ENCODE measurements around the gene SDHAF3. TPM values are rescaled to one million over a fixed set of nuclear protein-coding genes. Genes with fewer than 3 reads are reported as not detected.
"Not testable (repeated sequence)": the region's sequence is repeated elsewhere in the genome, so short reads cannot be mapped to it uniquely, and the experiment has no call there.

Gene SDHAF3
- total RNA-seq, 3 donors from 2014 or later, result 11.7 to 23.2 (median 17.1) TPM

DNA sequence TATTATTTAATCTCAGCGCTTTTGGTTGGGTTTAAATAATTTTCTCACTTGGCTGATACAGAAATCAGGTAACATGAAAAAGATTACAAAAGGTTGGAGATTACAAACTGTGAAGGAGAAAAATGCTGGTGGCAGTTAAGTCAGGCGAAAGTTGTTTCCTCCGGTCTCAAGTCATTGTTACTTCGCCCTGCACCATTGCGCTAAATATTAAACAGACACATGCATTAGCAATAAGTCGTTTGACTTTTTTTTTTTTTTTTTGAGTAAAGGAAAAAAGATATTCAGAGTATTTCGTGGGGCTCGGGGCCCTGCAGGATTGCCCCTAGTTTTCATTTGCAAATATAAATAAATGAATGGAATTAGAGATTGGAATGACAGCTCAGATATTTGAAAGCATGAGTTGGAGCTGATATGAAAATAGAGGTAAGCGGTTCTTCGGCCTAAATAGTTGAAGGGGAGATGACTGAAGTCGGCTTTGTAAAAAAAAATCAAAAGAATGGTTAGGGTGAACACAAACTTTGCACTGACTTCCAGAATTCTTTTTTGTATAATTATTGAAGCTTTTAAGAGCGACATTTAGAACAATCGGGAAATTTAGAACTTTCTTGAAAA, 914 bp downstream of the SDHAF3 start:
- Histone ChIP-seq H3K4me3 (no peak overlapping the region), H3K9me3 (no peaks in the 10 kb centered on the region), H3K4me1 (ENCODE audit: low read depth) (peaks cover 6% of the 10 kb centered on the region), H3K36me3 (ENCODE audit: low read depth) (no peaks in the 10 kb centered on the region)
- intact Hi-C loops (cut with DNase I, micrococcal nuclease), result no loop called here
- TF ChIP-seq, protein P1, sequence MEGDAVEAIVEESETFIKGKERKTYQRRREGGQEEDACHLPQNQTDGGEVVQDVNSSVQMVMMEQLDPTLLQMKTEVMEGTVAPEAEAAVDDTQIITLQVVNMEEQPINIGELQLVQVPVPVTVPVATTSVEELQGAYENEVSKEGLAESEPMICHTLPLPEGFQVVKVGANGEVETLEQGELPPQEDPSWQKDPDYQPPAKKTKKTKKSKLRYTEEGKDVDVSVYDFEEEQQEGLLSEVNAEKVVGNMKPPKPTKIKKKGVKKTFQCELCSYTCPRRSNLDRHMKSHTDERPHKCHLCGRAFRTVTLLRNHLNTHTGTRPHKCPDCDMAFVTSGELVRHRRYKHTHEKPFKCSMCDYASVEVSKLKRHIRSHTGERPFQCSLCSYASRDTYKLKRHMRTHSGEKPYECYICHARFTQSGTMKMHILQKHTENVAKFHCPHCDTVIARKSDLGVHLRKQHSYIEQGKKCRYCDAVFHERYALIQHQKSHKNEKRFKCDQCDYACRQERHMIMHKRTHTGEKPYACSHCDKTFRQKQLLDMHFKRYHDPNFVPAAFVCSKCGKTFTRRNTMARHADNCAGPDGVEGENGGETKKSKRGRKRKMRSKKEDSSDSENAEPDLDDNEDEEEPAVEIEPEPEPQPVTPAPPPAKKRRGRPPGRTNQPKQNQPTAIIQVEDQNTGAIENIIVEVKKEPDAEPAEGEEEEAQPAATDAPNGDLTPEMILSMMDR (IDR thresholded peaks at IDR 0.05), result no peak
- DNase-seq, result peak in 1 of 3 donors; percentile 9
- ATAC-seq, result no peak

DNA sequence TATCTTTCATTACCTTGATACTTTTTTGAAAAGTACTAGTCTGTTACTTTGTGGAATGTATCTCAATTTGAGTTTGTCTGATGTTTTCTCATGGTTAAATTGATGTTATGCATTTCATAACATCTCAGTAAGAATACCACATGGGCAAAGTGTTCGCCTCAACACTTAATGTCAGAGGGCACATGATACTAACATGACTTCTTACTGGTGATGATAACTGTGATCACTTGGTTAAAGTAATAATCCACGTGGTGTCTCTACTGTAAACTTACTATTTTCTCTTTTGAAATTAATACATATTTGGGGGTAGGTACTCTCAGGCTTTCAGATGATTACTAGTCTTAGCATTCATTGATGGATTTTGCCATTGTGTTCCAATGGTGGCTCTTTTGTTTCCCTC, 2.2 kb downstream of the SDHAF3 start:
- Histone ChIP-seq H3K4me1 (ENCODE audit: low read depth) (peaks cover 6% of the 10 kb centered on the region), H3K4me3 (no peak overlapping the region), H3K36me3 (ENCODE audit: low read depth) (no peaks in the 10 kb centered on the region), H3K9me3 (no peaks in the 10 kb centered on the region)
- intact Hi-C loops (cut with DNase I, micrococcal nuclease), result no loop called here
- DNase-seq (no peak), ATAC-seq (no peak)
- TF ChIP-seq, protein P1 (IDR thresholded peaks at IDR 0.05), result no peak

DNA sequence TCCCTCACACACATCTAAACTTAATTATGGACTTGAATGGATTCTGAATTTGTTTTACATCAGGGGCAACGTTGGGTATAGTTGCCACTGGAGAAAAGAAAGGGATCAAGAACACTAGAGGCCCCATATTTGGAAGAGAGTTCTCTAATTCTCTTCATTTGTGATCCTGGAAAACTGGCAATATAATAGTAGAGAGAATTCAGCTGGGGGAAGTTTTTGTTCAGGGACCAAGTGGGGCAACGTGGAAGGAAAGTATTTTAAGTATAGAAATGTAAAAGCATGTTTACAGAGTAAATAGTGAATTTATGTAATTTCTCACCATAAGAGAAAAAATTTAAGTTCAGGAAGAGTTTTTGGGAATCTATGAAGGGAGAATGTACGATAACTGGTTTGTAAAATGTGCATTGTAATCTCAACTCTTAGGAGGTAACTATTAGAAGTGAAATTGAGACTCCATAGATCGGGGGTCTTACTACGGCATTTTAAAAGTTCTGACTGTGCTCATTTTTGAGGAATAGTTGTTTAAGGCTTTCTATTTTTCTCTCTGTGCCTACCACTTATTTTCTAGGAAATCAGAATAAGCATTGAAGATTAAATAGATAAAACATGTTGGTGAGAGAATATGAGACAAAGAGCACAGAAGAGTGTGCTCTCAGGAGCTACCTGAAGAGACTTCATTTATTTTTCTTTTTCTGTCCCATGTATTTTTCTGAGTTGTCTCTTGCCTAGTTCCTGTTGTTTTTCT, 3.4 kb downstream of the SDHAF3 start:
- TF ChIP-seq, protein P1 (IDR thresholded peaks at IDR 0.05), result no peak
- intact Hi-C loops (cut with DNase I, micrococcal nuclease), result no loop called here
- Histone ChIP-seq H3K36me3 (ENCODE audit: low read depth) (no peaks in the 10 kb centered on the region), H3K4me3 (no peak overlapping the region), H3K9me3 (no peaks in the 10 kb centered on the region), H3K4me1 (ENCODE audit: low read depth) (peaks cover 6% of the 10 kb centered on the region)
- no peak for DNase-seq
- no peak for ATAC-seq

DNA sequence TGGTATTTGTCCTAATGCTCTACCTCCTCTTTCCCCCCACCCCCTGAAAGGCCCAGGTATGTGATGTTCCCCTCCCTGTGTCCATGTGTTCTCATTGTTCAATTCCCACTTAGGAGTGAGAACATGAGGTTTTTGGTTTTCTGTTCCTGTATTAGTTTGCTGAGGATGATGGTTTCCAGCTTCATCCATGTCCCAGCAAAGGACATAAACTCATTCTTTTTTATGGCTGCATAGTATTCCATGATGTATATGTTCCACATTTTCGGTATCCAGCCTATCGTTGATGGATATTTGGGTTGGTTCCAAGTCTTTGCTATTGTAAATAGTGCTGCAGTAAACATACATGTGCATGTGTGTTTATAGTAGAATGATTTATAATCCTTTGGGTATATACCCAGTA, 5.6 kb downstream of the SDHAF3 start:
- H3K4me1 ChIP-seq (ENCODE audit: low read depth); H3K4me3 ChIP-seq; H3K36me3 ChIP-seq (ENCODE audit: low read depth); DNase-seq; ATAC-seq; H3K9me3 ChIP-seq; intact Hi-C loops (cut with DNase I, micrococcal nuclease): not testable (repeated sequence)

DNA sequence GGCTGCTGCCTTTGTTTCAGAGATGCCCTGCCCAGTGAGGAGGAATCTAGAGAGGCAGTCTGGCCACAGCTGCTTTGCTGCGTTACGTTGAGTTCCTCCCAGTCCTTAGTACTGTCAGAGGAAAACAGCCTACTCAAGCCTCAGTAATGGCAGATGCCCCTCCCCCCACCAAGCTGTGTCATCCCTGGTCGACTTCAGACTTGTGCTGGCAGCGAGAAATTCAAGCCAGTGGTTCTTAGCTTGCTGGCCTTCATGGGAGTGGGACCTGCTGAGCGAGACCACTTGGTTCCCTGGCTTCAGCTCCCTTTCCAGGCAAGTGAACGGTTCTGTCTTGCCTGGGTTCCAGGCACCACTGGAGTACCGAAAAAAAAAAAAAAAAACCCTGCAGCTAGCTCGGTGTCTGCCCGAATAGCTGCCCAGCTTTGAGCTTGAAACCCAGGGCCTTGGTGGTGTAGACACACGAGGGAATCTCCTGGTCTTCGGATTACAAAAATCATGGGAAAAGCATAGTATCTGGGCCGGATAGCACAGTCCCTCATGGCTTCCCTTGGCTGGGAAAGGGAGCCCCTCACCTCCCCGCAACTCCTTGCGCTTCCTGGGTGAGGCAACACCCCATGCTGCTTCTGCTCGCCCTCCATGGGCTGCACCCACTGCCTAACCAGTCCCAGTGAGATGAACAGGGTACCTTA, 9.1 kb downstream of the SDHAF3 start:
- no peak for ATAC-seq
- TF ChIP-seq, protein P1 (IDR thresholded peaks at IDR 0.05), result no peak
- Histone ChIP-seq H3K9me3 (no peaks in the 10 kb centered on the region), H3K4me1 (ENCODE audit: low read depth) (no peaks in the 10 kb centered on the region), H3K36me3 (ENCODE audit: low read depth) (no peaks in the 10 kb centered on the region), H3K4me3 (no peak overlapping the region)
- intact Hi-C loops (cut with DNase I, micrococcal nuclease), result no loop called here
- no peak for DNase-seq

DNA sequence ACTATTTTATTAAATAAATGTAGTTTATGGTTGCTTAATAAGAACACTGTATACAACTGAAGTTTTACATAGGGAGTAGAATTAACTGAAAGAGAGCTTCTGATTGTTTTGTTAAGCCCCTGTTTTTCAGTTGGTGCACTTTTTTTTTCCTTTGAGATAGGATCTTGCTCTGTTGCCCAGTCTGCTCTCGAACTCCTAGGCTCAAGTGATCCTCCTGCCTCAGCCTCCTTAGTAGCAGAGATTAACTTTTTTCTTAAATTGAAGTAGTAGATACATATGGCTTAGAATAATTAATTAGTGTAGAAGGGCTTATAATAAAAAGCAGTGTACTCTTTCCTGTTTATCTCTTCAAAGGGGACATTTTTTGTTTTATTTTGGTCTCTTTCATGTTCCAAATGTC, 11.2 kb downstream of the SDHAF3 start:
- intact Hi-C loops (cut with DNase I, micrococcal nuclease), result no loop called here
- ATAC-seq (no peak), DNase-seq (no peak)
- Histone ChIP-seq H3K4me3 (no peak overlapping the region), H3K36me3 (ENCODE audit: low read depth) (no peaks in the 10 kb centered on the region), H3K9me3 (no peaks in the 10 kb centered on the region), H3K4me1 (ENCODE audit: low read depth) (peaks cover 1% of the 10 kb centered on the region)
- TF ChIP-seq, protein P1 (IDR thresholded peaks at IDR 0.05), result no peak
